A673 (cell line): ENCODE measurements around the gene GNPTAB. TPM values are rescaled to one million over a fixed set of nuclear protein-coding genes. Genes with fewer than 3 reads are reported as not detected.
"Not testable (repeated sequence)": the region's sequence is repeated elsewhere in the genome, so short reads cannot be mapped to it uniquely, and the experiment has no call there.

ENCODE experiments used
- BruUV-seq: library from RNA; stranded (reverse); fragments of 400-500 nt; replicated peaks from 2 replicates; lab custom pipeline; 2021; lab: Mats Ljungman, UMichigan
- CTCF ChIA-PET: fragments of 300-600 bp; sonication (Branson Sonifier 250); formaldehyde crosslinking; loops from one replicate; lab custom pipeline; 2022; ENCODE audit warnings: antibody characterized with exemption; lab: Charles Lee
- POLR2A ChIA-PET: fragments of 300-600 bp; sonication (Branson Sonifier 250); formaldehyde crosslinking; loops from one replicate; lab custom pipeline; 2022; ENCODE audit warnings: antibody characterized with exemption; ENCODE audit not compliant: low non-redundant PET; lab: Charles Lee
- DNase-seq: peaks from one replicate; pipeline ENCODE4 v3.0.0-alpha.2; 2015; ENCODE audit warnings: low spot score
- H3K27ac ChIP-seq: fragments of 200-600 bp; sonication (generic); 2 replicates; pipeline ENCODE4 v1.5.1; 2016; ENCODE audit warnings: mixed run types, low read depth, mild to moderate bottlenecking, mixed read lengths, antibody characterized with exemption, low read length; ENCODE audit not compliant: poor library complexity, severe bottlenecking
- H3K27me3 ChIP-seq: fragments of 200-600 bp; sonication (generic); replicated peaks from 2 replicates; pipeline ENCODE4 v1.6.1; 2017; ENCODE audit warnings: mixed run types, low read depth, mild to moderate bottlenecking, mixed read lengths, antibody characterized with exemption, low read length; ENCODE audit not compliant: insufficient read depth, poor library complexity
- H3K36me3 ChIP-seq: fragments of 200-600 bp; sonication (generic); 2 replicates; pipeline ENCODE4 v1.6.1; 2016; ENCODE audit warnings: mixed run types, mild to moderate bottlenecking, mixed read lengths, antibody characterized with exemption, low read length; ENCODE audit not compliant: insufficient read depth, poor library complexity, severe bottlenecking
- H3K4me1 ChIP-seq: fragments of 200-600 bp; sonication (generic); 2 replicates; pipeline ENCODE4 v1.6.1; 2017; ENCODE audit warnings: mixed run types, mild to moderate bottlenecking, mixed read lengths, antibody characterized with exemption, low read length; ENCODE audit not compliant: insufficient read depth, poor library complexity, severe bottlenecking
- H3K4me3 ChIP-seq: fragments of 200-600 bp; sonication (generic); 2 replicates; pipeline ENCODE4 v1.5.1; 2016; ENCODE audit warnings: low read depth, mixed run types, mild to moderate bottlenecking, mixed read lengths, low read length; ENCODE audit not compliant: poor library complexity, severe bottlenecking
- H3K9me3 ChIP-seq: fragments of 200-600 bp; sonication (generic); 2 replicates; pipeline ENCODE4 v1.6.1; 2016; ENCODE audit warnings: mixed run types, low read depth, mild to moderate bottlenecking, mixed read lengths, antibody characterized with exemption, low read length; ENCODE audit not compliant: poor library complexity, severe bottlenecking
- CTCF ChIP-seq: fragments of 300-800, 200-600 bp; sonication (generic); conservative IDR thresholded peaks from 2 replicates; pipeline ENCODE4 v1.5.1; 2017; ENCODE audit warnings: low read depth, mild to moderate bottlenecking, antibody characterized with exemption, low read length, moderate library complexity, mixed read lengths
- EZH2 ChIP-seq: fragments of 200-600 bp; sonication (generic); IDR thresholded peaks from 2 replicates; pipeline ENCODE4 v1.6.1; 2017; ENCODE audit warnings: borderline replicate concordance, low read depth, mild to moderate bottlenecking, mixed read lengths, antibody characterized with exemption, low read length; ENCODE audit not compliant: poor library complexity, severe bottlenecking
- intact Hi-C: fragments of 100-400 bp; cut with micrococcal nuclease; formaldehyde crosslinking; loops from one replicate; pipeline ENCODE4 v1.10.0; 2022; ENCODE audit not compliant: unreplicated experiment
- total RNA-seq: library from RNA; stranded (reverse); gene quantifications from 2 replicates; pipeline ENCODE4 v1.2.3, GENCODE V29; 2021

The GNPTAB gene
- total RNA-seq, 1 experiment from 2014 or later = 19.9 TPM

DNA sequence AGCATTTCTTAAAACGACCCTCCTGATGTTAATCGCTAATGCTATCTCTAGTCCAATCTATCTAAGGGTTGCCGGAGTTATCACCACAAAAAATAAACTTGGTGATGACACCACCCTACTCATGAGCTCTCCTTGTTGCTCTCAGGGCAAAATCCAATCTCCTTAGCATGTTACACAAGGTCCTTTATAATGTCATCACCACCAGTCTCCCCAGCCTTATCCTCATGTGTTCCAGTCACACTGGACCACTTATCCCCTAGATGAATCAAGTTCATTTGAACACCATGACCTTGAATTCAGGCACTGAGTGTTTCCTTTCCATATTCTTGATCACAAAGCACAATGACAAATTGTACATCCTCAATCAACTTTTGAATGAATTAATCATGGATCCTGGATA lies 27.6 kb upstream of the GNPTAB start:
- Histone ChIP-seq H3K27me3 (no peaks in the 10 kb centered on the region), H3K4me1 (peaks cover 8% of the 10 kb centered on the region), H3K36me3 (no peaks in the 10 kb centered on the region), H3K27ac (no peak overlapping the region), H3K9me3 (no peaks in the 10 kb centered on the region), H3K4me3 (no peak overlapping the region)
- ChIA-PET CTCF (no interaction called here), POLR2A (no interaction called here)
- no TSS peak for BruUV-seq
- no peak for DNase-seq
- TF ChIP-seq EZH2 (no peak), CTCF (no peak)
- intact Hi-C loops = no loop called here

- Histone ChIP-seq H3K4me3 (no peak overlapping the region), H3K4me1 (peaks cover 8% of the 10 kb centered on the region), H3K27me3 (no peaks in the 10 kb centered on the region), H3K9me3 (no peaks in the 10 kb centered on the region), H3K36me3 (no peaks in the 10 kb centered on the region), H3K27ac (no peak overlapping the region)
- CTCF ChIA-PET = no interaction called here
- peak; percentile 33 for DNase-seq
- POLR2A ChIA-PET = no interaction called here
- no peak for TF ChIP-seq CTCF
- intact Hi-C loops = no loop called here
- no TSS peak for BruUV-seq
Measured at GRCh38 chr12:101857043-101857558, 26.3 kb upstream of the GNPTAB start.

DNA sequence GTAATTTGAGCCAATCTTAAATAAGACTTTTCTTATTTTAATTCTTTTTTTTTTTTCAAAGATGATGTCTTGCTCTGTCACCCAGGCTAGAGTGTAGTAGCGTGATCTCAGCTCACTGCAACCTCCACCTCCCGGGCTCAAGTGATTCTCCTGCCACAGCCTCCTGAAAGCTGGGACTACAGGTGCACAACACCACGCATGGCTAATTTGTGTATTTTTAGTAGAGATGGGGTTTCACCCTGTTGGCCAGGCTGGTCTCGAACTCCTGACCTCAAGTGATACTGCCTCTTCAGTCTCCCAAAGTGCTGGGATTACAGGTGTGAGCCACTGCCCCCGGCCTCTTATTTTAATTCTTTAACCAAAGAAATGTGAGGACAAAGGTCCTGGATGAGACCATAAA lies 25.9 kb upstream of the GNPTAB start:
- intact Hi-C loops, BruUV-seq, H3K9me3 ChIP-seq, H3K36me3 ChIP-seq, POLR2A ChIA-PET, H3K4me1 ChIP-seq, CTCF ChIA-PET, H3K27ac ChIP-seq, DNase-seq, H3K27me3 ChIP-seq, H3K4me3 ChIP-seq: not testable (repeated sequence)

GRCh38 chr12:101855976-101856375 lies 25.2 kb upstream of the GNPTAB start:
- intact Hi-C loops = no loop called here
- Histone ChIP-seq H3K9me3 (no peaks in the 10 kb centered on the region), H3K4me1 (peaks cover 8% of the 10 kb centered on the region), H3K4me3 (no peak overlapping the region), H3K27ac (no peak overlapping the region), H3K27me3 (no peaks in the 10 kb centered on the region), H3K36me3 (no peaks in the 10 kb centered on the region)
- BruUV-seq = no TSS peak
- ChIA-PET CTCF (no interaction called here), POLR2A (no interaction called here)
- TF ChIP-seq EZH2 (no peak), CTCF (no peak)
- DNase-seq = no peak
